Spleen (tissue), 11 donors: Measurements from ENCODE around the gene ZNF672. TPM values are rescaled to one million over a fixed set of nuclear protein-coding genes. Genes with fewer than 3 reads are reported as not detected.
"Not testable (repeated sequence)": the region's sequence is repeated elsewhere in the genome, so short reads cannot be mapped to it uniquely, and the experiment has no call there.

ENCODE experiments used
- DNase-seq: peaks from one replicate; pipeline ENCODE4 v3.0.0-alpha.2; 2020
- H3K27ac ChIP-seq, 8 donors: fragments of 200-600 bp; sonication (generic) in 7 of 8; 1 replicate in 4 of 8; 2 replicates in 4 of 8; pipeline versions ENCODE4 v1.5.0 to v1.8.0; 2016 to 2021; ENCODE audit warnings: inconsistent platforms in 4 of 8, mild to moderate bottlenecking in 4 of 8, moderate library complexity in 1 of 8
- H3K27me3 ChIP-seq, 7 donors: fragments of 200-600 bp; sonication (generic) in 6 of 7; replicated peaks in 1 of 7; 1 replicate in 4 of 7; 2 replicates in 3 of 7; pipeline versions ENCODE4 v1.5.0 to v1.8.0; 2016 to 2021; ENCODE audit warnings: inconsistent platforms in 3 of 7, mild to moderate bottlenecking in 1 of 7
- H3K36me3 ChIP-seq, 6 donors: fragments of 200-600 bp; sonication (generic) in 5 of 6; 1 replicate in 4 of 6; 2 replicates in 2 of 6; pipeline versions ENCODE4 v1.5.0 to v1.8.0; 2016 to 2021; ENCODE audit warnings: inconsistent platforms in 2 of 6
- H3K4me1 ChIP-seq, 6 donors: fragments of 200-600 bp; sonication (generic) in 5 of 6; 1 replicate in 3 of 6; 2 replicates in 3 of 6; pipeline versions ENCODE4 v1.5.0 to v1.8.0; 2016 to 2021; ENCODE audit warnings: inconsistent platforms in 3 of 6
- H3K4me3 ChIP-seq, 8 donors: fragments of 200-600 bp; sonication (generic) in 7 of 8; 1 replicate in 4 of 8; 2 replicates in 4 of 8; pipeline versions ENCODE4 v1.5.0 to v1.8.0; 2016 to 2021; ENCODE audit warnings: inconsistent platforms in 4 of 8, mild to moderate bottlenecking in 4 of 8, moderate library complexity in 2 of 8
- H3K9me3 ChIP-seq, 8 donors: fragments of 200-600 bp; sonication (generic) in 7 of 8; 1 replicate in 4 of 8; 2 replicates in 4 of 8; pipeline versions ENCODE4 v1.5.0 to v1.8.0; 2016 to 2021; ENCODE audit warnings: inconsistent platforms in 4 of 8
- CTCF ChIP-seq, 11 experiments: fragments of 200-600 bp in 7 of 11; fragments of 450-650 bp in 4 of 11; sonication (generic) in 4 of 11; IDR thresholded peaks in 8 of 11; conservative IDR thresholded peaks in 3 of 11; 1 replicate in 7 of 11; 2 replicates in 4 of 11; pipeline versions ENCODE4 v1.4.0 to v1.8.0; 2016 to 2021; ENCODE audit warnings: antibody characterized with exemption in 11 of 11, inconsistent platforms in 4 of 11, mild to moderate bottlenecking in 1 of 11
- POLR2A ChIP-seq, 3 donors: fragments of 450-650 bp; IDR thresholded peaks; one replicate each; pipeline ENCODE4 v1.5.1; 2017; ENCODE audit warnings: antibody characterized with exemption in 3 of 3, mild to moderate bottlenecking in 1 of 3
- POLR2AphosphoS5 ChIP-seq, 3 donors: sonication (generic); formaldehyde crosslinking; IDR thresholded peaks; one replicate each; pipeline ENCODE4 v1.5.1; 2017; ENCODE audit warnings: antibody characterized with exemption in 3 of 3
- WGBS, 5 donors: extraction: QIAGEN DNeasy Blood & Tissue Kit in 3 of 5; methylation state at CpG; one replicate each; pipeline versions ENCODE4 v1.1.5 to v1.1.7; 2013 to 2018; 5-methylcytosine and 5-hydroxymethylcytosine counted together
- intact Hi-C: fragments of 100-400 bp; cut with DNase I; formaldehyde crosslinking; loops from one replicate; pipeline ENCODE4 v1.15.0; 2023; ENCODE audit warnings: low total_unique reads
- polyA plus RNA-seq, 3 donors: library from polyadenylated mRNA; stranded (reverse); fragments of 200-250 nt; gene quantifications; one replicate each; pipeline ENCODE4 v1.2.1, GENCODE V29; 2013
- total RNA-seq, 7 donors: library from RNA; depleted of rRNA in 3 of 7; stranded (reverse); fragments of >200 nt in 3 of 7; fragmentation: NEBNext Ultra II Directional in 4 of 7; extraction: Animal tissue kit (Norgen Biotek cat#: 25700) in 4 of 7; gene quantifications; one replicate each; pipeline versions ENCODE4 v1.1.0 to v1.2.1, GENCODE V29; 2016 to 2021
- donor health status: healthy with polysubstance abuse.
- donor health status: DM: no; HTN: no; CAD: no; lungs with moderate emphysema.
- donor health status: DM: no; HTN: no; CAD: no.
- donor health status: Bipolar disorder and iron deficiency.
- donor health status: healthy.
- donor health status: DM: no; HTN: no; CAD: no.
- donor health status: DM: yes; HTN: yes; CAD: no.

Gene ZNF672
- total and polyA plus RNA-seq, 10 donors = 13.2 to 43.1 (median 36.1) TPM

GRCh38 chr1:248791010-248791409 is 47.0 kb upstream of the ZNF672 start:
- WGBS, 5 donors = 91 to 96% (median 93%) methylated on average over 4 of the region's 4 CpGs
- H3K27me3 ChIP-seq = no peaks in the 10 kb centered on the region

GRCh38 chr1:248792342-248792741 is 45.7 kb upstream of the ZNF672 start:
- TF ChIP-seq POLR2AphosphoS5 (IDR thresholded peaks at IDR 0.05) (no peak), CTCF (IDR thresholded peaks at IDR 0.05 in 8 of 11, conservative IDR thresholded peaks at IDR 0.05 in 3 of 11) (no peak), POLR2A (IDR thresholded peaks at IDR 0.05) (no peak)
- Histone ChIP-seq H3K36me3 (no peaks in the 10 kb centered on the region), H3K27ac (peak overlapping the region; percentile 46 to 88 (median 72)), H3K27me3 (no peaks in the 10 kb centered on the region), H3K9me3 (peaks cover 4 to 31% (median 29%) of the 10 kb centered on the region in 8 donors), H3K4me1 (peaks cover 0 to 40% (median 13%) of the 10 kb centered on the region in 6 donors), H3K4me3 (no peak overlapping the region)
- no peak for DNase-seq
- intact Hi-C loops = no loop called here
- WGBS, 5 donors = 23 to 55% (median 47%) methylated on average over 5 of the region's 5 CpGs

More at GRCh38 chr1:248791010-248791409, 47.0 kb upstream of the ZNF672 start:
- no peaks in the 10 kb centered on the region for H3K36me3 ChIP-seq
- peak overlapping the region in 6 of 8 donors; percentile 40 to 88 (median 78) for H3K27ac ChIP-seq
- DNase-seq = no peak
- no peak for TF ChIP-seq CTCF (IDR thresholded peaks at IDR 0.05 in 8 of 11, conservative IDR thresholded peaks at IDR 0.05 in 3 of 11)
- TF ChIP-seq POLR2AphosphoS5 (IDR thresholded peaks at IDR 0.05) = no peak
- TF ChIP-seq POLR2A (IDR thresholded peaks at IDR 0.05) = no peak
- no peak overlapping the region for H3K4me3 ChIP-seq
- H3K9me3 ChIP-seq = peaks cover 4 to 27% (median 24%) of the 10 kb centered on the region in 8 donors
- H3K4me1 ChIP-seq = peaks cover 0 to 53% (median 18%) of the 10 kb centered on the region in 6 donors
- intact Hi-C loops = no loop called here

GRCh38 chr1:248793592-248793991 is 44.4 kb upstream of the ZNF672 start:
- Histone ChIP-seq H3K9me3 (peaks cover 4 to 31% (median 29%) of the 10 kb centered on the region in 8 donors), H3K27ac (peak overlapping the region in 5 of 8 donors; percentile 6 to 88 (median 78)), H3K27me3 (no peaks in the 10 kb centered on the region), H3K36me3 (no peaks in the 10 kb centered on the region), H3K4me1 (peaks cover 0 to 38% (median 13%) of the 10 kb centered on the region in 6 donors), H3K4me3 (no peak overlapping the region)
- intact Hi-C loops = no loop called here
- TF ChIP-seq CTCF (IDR thresholded peaks at IDR 0.05 in 8 of 11, conservative IDR thresholded peaks at IDR 0.05 in 3 of 11) (no peak), POLR2A (IDR thresholded peaks at IDR 0.05) (no peak), POLR2AphosphoS5 (IDR thresholded peaks at IDR 0.05) (no peak)
- DNase-seq = no peak

- DNase-seq, intact Hi-C loops, H3K4me3 ChIP-seq, H3K36me3 ChIP-seq, H3K27me3 ChIP-seq: not testable (repeated sequence)
- Histone ChIP-seq H3K9me3 (peaks cover 4 to 31% (median 29%) of the 10 kb centered on the region in 8 donors), H3K27ac (peak overlapping the region in 1 of 8 donors; percentile 78), H3K4me1 (peaks cover 0 to 38% (median 13%) of the 10 kb centered on the region in 6 donors)
- WGBS, 5 donors = 85 to 94% (median 87%) methylated on average over 5 of the region's 5 CpGs
Observed at GRCh38 chr1:248794663-248795062, 43.4 kb upstream of the ZNF672 start.
